IPS-15b (cell line): Measurements from ENCODE around the gene DYNC1I1.

Experiments
- H3K27me3 ChIP-seq: one replicate; pipeline ENCODE4 v1.6.1; 2013; ENCODE audit warnings: low read length; ENCODE audit not compliant: control insufficient read depth, insufficient read depth
- H3K36me3 ChIP-seq: one replicate; pipeline ENCODE4 v1.6.1; 2013; ENCODE audit warnings: low read length; ENCODE audit not compliant: control insufficient read depth, insufficient read depth
- H3K4me1 ChIP-seq: one replicate; pipeline ENCODE4 v1.6.1; 2013; ENCODE audit warnings: mild to moderate bottlenecking, low read length; ENCODE audit not compliant: control insufficient read depth, insufficient read depth
- H3K4me3 ChIP-seq: one replicate; pipeline ENCODE4 v1.5.1; 2013; ENCODE audit warnings: low read depth, low read length
- H3K9ac ChIP-seq: one replicate; pipeline ENCODE4 v1.6.1; 2013; ENCODE audit warnings: low read depth, mild to moderate bottlenecking, low read length
- H3K9me3 ChIP-seq: one replicate; pipeline ENCODE4 v1.6.1; 2013; ENCODE audit warnings: mild to moderate bottlenecking, low read length; ENCODE audit not compliant: control insufficient read depth, insufficient read depth

DYNC1I1 gene

GRCh38 chr7:96075510-96076349, 303.4 kb downstream of the DYNC1I1 start:
- Histone ChIP-seq H3K27me3 (peaks cover 17% of the 10 kb centered on the region), H3K9me3 (no peaks in the 10 kb centered on the region), H3K9ac (no peak overlapping the region), H3K36me3 (no peaks in the 10 kb centered on the region), H3K4me3 (peak overlapping the region; percentile 52), H3K4me1 (no peaks in the 10 kb centered on the region)

DNA sequence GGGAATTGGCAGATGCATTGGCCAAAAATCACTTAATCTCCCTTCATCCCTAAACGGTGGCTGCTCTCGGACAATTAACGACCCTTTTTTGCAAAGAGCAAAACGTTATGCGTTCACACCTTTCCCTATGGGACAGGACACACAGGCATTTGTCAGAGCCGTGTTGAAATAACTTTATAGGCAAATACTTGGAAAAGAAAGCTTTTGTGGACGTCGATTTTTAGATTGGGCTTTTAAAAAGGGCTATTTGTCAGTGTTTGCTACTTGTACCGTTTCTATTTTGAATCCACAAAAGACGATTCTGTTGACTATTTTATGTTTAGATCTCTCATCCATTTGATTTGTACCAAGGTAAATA, 304.0 kb downstream of the DYNC1I1 start:
- Histone ChIP-seq H3K9me3 (no peaks in the 10 kb centered on the region), H3K9ac (no peak overlapping the region), H3K4me1 (no peaks in the 10 kb centered on the region), H3K4me3 (peak overlapping the region; percentile 52), H3K36me3 (no peaks in the 10 kb centered on the region), H3K27me3 (peaks cover 17% of the 10 kb centered on the region)

DNA sequence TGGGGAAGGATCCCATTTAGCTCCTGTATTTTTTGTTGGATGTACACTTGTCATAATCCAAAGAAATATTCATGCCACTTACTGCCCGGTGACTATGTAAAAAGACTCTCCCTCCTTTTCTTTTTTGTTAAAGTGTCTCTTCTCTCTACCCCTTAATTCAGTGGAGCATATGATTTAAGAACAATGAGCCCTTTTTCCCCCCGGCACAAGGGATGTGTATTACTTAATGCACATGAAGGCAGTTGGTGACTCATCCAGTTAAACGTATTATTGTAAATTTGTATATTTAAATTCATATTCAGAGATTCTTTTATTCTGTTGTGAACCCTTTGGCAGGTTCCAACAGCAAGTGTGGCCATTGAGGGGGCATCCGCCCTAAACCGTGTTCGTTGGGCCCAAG, 307.7 kb downstream of the DYNC1I1 start:
- H3K4me1 ChIP-seq: no peaks in the 10 kb centered on the region
- no peak overlapping the region for H3K9ac ChIP-seq
- H3K4me3 ChIP-seq: no peak overlapping the region
- H3K36me3 ChIP-seq: no peaks in the 10 kb centered on the region
- H3K27me3 ChIP-seq: peaks cover 17% of the 10 kb centered on the region
- no peaks in the 10 kb centered on the region for H3K9me3 ChIP-seq

- Histone ChIP-seq H3K27me3 (no peaks in the 10 kb centered on the region), H3K9ac (no peak overlapping the region), H3K9me3 (no peaks in the 10 kb centered on the region), H3K4me3 (no peak overlapping the region), H3K4me1 (no peaks in the 10 kb centered on the region), H3K36me3 (no peaks in the 10 kb centered on the region)
Measured at GRCh38 chr7:96084881-96085553, 312.7 kb downstream of the DYNC1I1 start.

- H3K4me3 ChIP-seq: no peak overlapping the region
- no peaks in the 10 kb centered on the region for H3K9me3 ChIP-seq
- no peak overlapping the region for H3K9ac ChIP-seq
- H3K27me3 ChIP-seq: no peaks in the 10 kb centered on the region
- no peaks in the 10 kb centered on the region for H3K4me1 ChIP-seq
- H3K36me3 ChIP-seq: no peaks in the 10 kb centered on the region
Measured at GRCh38 chr7:96085953-96086352, 313.6 kb downstream of the DYNC1I1 start.

DNA sequence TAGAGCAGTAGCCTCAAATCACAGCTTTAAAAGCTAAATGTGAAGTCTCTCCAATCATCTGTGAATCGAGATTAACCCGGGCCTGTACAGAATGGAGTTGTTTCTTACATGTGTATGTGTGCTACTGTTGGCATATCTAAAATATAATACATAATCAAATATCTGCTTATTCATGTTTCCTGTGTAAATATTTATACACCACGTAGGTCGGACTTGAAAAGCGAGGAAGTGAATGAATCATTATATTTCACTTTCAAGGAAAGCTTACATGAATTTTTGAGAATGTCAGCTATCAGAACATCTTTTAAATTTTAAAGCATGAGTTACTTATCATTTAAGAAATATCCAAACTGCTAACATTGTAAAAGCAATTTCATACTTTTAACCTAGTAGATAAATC, 316.2 kb downstream of the DYNC1I1 start:
- H3K9me3 ChIP-seq: no peaks in the 10 kb centered on the region
- no peak overlapping the region for H3K4me3 ChIP-seq

DNA sequence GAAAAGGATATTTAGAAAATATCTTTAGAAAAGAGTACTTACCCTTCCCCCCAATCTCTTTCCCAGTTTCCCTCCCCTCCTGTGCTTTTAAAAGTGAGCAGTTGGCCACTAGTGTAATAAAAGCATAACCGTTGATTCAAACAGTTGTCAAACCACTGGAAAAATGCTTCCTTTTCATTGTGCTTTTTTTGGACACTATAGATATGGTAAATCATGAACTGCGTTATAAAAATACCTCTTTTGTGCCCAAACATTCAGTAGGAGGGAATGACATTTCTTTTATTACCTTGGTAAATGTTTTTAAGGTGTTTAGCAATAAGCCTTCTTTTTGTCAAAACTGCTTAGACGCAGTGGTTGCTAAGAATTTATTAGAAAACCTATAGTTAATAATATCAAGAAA, 317.2 kb downstream of the DYNC1I1 start:
- no peak overlapping the region for H3K9ac ChIP-seq
- no peak overlapping the region for H3K4me3 ChIP-seq
- H3K9me3 ChIP-seq: no peaks in the 10 kb centered on the region
- H3K27me3 ChIP-seq: no peaks in the 10 kb centered on the region
- H3K36me3 ChIP-seq: no peaks in the 10 kb centered on the region
- no peaks in the 10 kb centered on the region for H3K4me1 ChIP-seq

More for the DNA sequence above, 316.2 kb downstream of the DYNC1I1 start:
- no peaks in the 10 kb centered on the region for H3K4me1 ChIP-seq
- no peaks in the 10 kb centered on the region for H3K27me3 ChIP-seq
- no peak overlapping the region for H3K9ac ChIP-seq
- no peaks in the 10 kb centered on the region for H3K36me3 ChIP-seq

- no peak overlapping the region for H3K9ac ChIP-seq
- no peaks in the 10 kb centered on the region for H3K9me3 ChIP-seq
- no peaks in the 10 kb centered on the region for H3K27me3 ChIP-seq
Measured at GRCh38 chr7:96090756-96091155, 318.4 kb downstream of the DYNC1I1 start.

GRCh38 chr7:96093435-96093834, 321.1 kb downstream of the DYNC1I1 start:
- H3K27me3 ChIP-seq: no peaks in the 10 kb centered on the region
- H3K36me3 ChIP-seq: no peaks in the 10 kb centered on the region
- no peaks in the 10 kb centered on the region for H3K9me3 ChIP-seq
- no peak overlapping the region for H3K4me3 ChIP-seq
- no peaks in the 10 kb centered on the region for H3K4me1 ChIP-seq
- no peak overlapping the region for H3K9ac ChIP-seq

More at GRCh38 chr7:96090756-96091155, 318.4 kb downstream of the DYNC1I1 start:
- Histone ChIP-seq H3K4me1 (no peaks in the 10 kb centered on the region), H3K4me3 (no peak overlapping the region), H3K36me3 (no peaks in the 10 kb centered on the region)

DNA sequence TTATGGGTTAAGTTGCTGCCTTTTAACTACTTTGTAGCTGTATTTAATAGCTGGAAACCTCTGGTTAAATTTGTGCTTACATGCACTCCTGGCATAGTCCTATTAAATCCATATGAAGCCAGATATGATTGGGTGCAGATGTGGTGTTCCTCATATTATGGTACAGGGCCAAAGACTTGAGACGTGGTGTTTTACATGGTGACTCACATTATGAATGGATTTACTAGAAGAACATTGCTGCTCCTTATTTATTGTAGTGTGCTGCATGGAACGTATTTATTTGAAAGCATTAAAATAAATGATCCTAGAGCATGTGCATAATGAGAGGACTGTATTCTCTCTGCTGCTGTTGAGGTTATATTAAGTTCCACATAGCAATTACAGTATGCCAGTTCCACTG, 325.5 kb downstream of the DYNC1I1 start:
- Histone ChIP-seq H3K27me3 (no peaks in the 10 kb centered on the region), H3K4me1 (no peaks in the 10 kb centered on the region), H3K4me3 (no peak overlapping the region), H3K9ac (no peak overlapping the region), H3K9me3 (no peaks in the 10 kb centered on the region), H3K36me3 (no peaks in the 10 kb centered on the region)

DNA sequence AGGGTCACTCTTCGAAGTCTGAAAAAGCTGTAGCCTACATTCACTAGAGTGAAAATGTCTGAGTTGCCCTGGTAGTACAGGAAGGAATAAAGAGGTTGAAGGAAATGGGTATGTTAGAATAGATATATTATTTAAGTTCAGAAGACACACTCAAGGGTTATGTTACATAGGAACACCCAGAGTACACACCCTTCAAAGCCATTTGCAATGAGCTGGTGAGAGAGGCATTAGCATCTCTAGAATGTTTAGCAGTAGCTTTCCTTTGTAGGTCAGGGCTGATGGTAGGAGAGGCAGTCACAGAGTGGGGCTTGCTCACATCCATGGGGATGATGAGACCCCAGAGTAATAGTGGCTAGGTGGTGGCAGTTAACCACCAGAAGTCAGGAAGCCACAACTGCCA, 328.4 kb downstream of the DYNC1I1 start:
- H3K4me3 ChIP-seq: no peak overlapping the region

More for the DNA sequence above, 328.4 kb downstream of the DYNC1I1 start:
- H3K9me3 ChIP-seq: no peaks in the 10 kb centered on the region
- H3K36me3 ChIP-seq: no peaks in the 10 kb centered on the region
- no peaks in the 10 kb centered on the region for H3K27me3 ChIP-seq
- no peaks in the 10 kb centered on the region for H3K4me1 ChIP-seq
- H3K9ac ChIP-seq: no peak overlapping the region
